Stimulated activated CD8-positive, alpha-beta memory T cell treated with anti-CD3 and anti-CD28 coated beads, Interleukin-15, amount 100 ng/mL, for 24 hours (primary cell): ENCODE data around the gene MRPS26.
"Not testable (repeated sequence)": the region's sequence is repeated elsewhere in the genome, so short reads cannot be mapped to it uniquely, and the experiment has no call there.

ENCODE experiments used
- DNase-seq: peaks from one replicate; pipeline ENCODE4 v3.0.0-alpha.2; 2020; ENCODE audit warnings: low read depth

MRPS26 gene

DNA sequence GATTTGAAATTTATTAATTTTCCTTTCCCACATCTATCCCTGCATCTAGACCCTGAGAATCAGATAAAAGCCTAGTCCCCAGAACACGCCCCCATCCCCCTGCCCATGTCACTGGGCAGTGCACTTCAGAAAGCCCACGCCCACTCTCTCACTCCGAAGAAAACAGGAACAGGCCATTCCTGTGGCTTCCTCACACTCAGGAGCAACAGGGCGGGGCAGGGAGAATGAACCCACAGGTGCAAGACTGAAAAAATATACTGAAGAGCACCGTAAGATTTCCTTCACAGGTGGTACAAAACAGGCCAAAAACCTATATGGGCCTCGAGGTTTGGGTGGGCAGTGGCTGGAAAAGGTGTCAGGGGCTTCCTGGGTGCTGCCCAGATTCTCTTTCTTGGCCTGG, 29.0 kb downstream of the MRPS26 start:
- DNase-seq: no peak

- DNase-seq: not testable (repeated sequence)
Measured at GRCh38 chr20:3075315-3075714, 29.5 kb downstream of the MRPS26 start.

- no peak for DNase-seq
Measured at GRCh38 chr20:3077618-3078134, 31.8 kb downstream of the MRPS26 start.

- DNase-seq: no peak
Measured at GRCh38 chr20:3080939-3081388, 35.1 kb downstream of the MRPS26 start.

DNA sequence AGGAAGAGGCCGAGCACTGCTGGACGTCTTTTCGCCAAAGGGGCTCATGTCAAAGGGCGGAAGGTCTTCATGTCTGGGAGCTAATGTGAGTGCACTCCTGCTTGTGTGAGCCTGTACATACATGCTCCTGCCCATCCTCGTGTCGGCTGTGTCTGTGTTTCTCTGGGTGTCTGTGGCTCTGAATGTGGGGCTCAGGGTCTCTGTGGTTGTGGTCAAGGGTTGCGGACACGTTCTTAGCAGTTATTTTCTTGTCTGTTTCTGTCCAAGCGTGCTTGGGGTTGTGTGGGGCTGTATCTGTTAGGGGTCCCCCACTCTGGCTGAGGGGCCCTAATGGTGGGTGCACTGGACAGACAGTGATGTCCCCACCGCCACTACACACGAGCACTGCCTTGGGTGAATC, 35.8 kb downstream of the MRPS26 start:
- DNase-seq: no peak

DNA sequence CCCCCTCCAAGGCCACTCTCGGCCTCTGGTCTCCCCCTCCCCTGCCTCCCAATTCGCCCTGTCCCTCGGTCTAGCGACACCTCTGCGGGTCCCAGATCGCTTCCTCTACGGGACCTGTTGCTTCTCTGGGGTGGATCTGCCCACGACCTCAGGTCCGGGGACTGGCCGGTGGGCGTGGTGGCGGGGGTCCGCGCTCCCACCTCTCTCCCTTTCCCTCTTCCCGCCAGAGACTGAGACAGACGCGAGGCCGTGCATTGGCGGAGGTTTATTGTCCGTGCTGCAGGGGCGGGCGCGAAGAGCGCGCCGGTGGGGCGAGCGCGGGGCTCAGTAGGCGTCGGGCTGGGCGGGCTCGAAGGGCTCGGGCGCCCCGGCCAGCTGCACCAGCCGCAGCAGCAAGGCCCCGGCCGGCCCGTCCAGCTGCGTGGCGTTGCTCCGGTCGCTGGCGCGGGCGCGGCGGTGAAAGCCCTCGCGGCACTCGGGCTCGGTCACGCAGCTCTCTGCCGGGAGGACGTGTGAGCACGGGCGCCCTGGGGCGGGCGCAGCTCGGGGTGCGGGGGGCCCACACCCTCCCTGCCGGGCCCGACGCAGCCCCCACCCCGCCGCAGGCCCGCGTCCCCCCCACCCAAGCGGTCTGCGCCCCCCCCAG, 36.6 kb downstream of the MRPS26 start:
- DNase-seq: no peak

DNA sequence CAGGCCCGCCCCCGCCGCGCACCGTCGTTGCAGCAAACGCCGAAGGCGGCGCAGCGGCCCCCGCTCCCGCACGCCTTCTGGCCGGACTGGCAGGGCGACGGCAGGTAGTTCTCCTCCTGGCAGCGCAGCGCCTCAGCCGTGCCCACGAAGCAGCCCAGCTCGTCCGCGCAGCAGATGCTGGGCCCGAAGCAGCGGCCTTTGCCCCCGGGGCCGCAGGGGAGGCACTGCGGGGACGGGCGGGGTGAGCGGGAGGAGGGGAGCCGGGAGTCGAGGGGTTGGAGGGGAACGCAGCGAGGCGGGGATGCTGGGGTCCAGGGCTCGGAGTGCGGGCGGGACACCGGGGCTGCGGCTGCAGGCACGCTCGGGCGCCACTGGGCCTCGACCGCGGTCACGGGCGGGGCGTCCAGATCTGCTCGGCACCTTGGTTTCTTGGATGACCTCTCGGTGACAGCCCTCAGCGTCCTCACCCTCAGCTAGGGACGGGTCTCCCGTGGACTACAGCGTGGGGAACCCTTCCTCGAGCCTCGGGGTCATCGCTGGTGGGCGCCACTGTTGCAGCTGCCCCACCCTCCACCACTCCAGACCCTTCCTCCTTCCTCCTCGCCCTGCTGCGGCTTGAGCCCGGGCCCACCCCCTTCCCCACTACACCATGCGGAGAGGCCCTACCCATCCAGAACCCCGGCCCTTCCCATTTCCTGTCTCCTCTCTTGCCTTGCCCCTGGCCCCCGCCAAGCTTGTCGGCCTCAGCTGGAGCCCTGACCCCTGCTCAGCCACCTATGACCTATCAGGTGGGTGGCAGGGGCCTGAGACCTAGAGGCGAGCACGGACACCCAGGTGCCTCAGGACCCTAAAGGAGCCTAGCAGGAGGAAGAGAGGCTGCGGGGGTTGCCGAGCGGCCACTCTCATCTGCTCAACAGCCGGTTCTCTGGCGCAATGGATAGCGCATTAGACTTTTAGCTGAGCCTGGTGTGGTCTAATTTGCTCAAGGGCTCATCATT, 37.4 kb downstream of the MRPS26 start:
- no peak for DNase-seq

GRCh38 chr20:3084283-3084985, 38.6 kb downstream of the MRPS26 start, which contains the start of gene AVP:
Gene AVP, minus strand, starts transcription at chr20:3084724. Its CDS starts 50 bp downstream, at chr20:3084674.
- no peak for DNase-seq

- no peak for DNase-seq
Measured at GRCh38 chr20:3084986-3085360, 39.1 kb downstream of the MRPS26 start.

DNA sequence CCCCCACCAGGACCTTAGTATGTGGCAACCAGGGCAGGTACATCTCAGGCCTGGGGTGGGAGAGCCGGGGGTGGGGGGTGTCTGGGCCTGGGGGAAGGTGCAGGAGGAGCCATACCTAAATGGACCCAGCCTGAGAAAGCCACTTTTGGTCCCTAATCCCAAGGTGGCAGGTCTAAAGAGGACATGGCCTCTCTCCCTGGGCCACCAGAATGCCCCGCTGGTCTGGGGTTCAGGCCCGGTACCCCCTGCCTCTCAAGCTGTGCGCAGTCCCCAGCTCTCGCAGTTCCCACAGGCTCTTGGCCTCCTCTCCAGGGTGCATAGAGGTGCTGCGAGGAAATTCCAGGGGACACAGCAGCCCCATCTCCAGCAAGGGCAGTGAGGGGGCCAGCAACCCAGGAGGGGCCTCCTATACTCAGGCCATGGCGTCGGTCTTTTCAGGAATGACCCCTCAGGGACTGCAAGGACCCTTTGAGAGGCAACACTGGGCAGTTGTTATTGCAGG, 39.8 kb downstream of the MRPS26 start:
- no peak for DNase-seq

DNA sequence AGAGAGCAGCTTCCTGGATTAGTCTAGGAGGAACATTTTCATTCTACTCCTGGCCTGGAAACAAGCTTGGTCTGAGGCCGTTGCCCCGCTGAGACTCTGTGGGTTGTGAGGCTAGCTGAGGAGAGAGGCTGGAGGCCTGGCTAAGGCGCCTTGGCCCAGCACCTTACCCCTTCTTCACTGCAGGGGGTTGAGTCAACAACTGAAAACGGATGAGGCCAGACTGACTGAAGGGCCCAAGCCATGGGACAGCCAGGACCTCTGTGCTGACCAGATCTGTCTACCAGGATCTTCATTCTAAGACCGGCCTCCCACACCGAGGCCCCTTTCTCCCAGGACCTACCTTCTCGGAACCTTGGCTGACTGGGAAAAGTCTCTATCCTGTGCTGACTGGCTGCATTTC, 42.2 kb downstream of the MRPS26 start:
- DNase-seq: no peak

GRCh38 chr20:3090565-3090964, 44.7 kb downstream of the MRPS26 start:
- no peak for DNase-seq

DNA sequence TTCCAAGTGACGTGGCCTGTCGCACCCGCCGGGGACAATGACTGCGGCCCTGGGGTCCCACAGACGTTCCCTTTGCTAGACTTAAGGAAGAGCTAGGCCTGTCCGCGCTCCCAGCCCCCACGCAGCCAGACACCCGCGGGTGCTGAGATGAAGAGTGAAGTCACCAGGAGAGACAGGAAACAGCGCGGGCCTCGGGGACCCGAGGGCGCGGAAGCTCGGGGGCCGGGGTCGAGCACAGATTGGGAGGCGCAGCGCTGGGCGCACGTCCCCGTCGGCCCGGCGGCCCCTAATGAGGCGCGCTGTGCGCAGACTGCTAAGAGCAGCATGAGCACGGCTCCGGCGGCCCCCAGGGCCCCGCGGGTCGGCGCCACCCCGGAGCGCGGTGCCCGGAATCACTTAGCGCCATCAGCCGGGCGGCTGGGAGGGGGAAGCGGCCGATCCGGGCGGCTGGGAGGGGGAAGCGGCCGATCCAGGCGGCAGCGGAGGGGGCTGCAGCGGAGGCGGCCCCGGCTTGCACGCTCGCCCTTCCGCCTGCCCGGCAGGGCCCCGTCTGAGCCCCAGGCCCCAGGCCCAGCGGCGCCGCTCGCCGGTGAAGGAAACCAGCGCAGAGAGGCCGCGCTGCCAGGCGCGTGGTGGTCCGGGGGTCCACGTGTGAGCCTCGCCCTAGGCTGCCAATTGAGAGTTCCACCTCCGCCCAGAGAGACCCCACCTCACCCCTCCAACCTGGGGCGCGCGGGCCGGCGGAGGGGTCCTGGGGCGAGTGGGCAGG, 46.9 kb downstream of the MRPS26 start:
- DNase-seq: no peak

DNA sequence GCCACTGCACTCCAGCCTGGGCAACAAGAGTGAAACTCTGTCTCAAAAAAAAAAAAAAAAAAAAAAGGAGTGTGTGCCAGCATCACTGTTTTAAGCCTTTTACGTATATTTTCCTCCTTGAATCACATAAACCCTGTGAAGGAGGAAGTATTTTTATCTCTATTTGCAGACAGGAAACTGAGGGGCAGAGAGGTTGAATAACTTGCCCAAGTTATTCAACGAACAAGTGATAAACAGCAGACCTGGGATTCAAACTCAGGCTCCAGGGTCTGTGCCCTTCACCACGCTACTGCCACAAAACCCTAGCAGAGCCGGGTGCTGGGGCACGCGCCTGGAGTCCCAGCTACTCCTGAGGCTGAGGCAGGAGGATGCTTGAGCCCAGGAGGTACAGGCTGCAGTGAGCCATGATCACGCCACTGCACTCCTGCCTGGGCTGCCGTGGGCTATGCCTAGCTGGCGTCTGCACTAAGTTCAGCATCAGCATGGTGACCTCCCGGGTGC, 48.1 kb downstream of the MRPS26 start:
- DNase-seq: no peak

DNA sequence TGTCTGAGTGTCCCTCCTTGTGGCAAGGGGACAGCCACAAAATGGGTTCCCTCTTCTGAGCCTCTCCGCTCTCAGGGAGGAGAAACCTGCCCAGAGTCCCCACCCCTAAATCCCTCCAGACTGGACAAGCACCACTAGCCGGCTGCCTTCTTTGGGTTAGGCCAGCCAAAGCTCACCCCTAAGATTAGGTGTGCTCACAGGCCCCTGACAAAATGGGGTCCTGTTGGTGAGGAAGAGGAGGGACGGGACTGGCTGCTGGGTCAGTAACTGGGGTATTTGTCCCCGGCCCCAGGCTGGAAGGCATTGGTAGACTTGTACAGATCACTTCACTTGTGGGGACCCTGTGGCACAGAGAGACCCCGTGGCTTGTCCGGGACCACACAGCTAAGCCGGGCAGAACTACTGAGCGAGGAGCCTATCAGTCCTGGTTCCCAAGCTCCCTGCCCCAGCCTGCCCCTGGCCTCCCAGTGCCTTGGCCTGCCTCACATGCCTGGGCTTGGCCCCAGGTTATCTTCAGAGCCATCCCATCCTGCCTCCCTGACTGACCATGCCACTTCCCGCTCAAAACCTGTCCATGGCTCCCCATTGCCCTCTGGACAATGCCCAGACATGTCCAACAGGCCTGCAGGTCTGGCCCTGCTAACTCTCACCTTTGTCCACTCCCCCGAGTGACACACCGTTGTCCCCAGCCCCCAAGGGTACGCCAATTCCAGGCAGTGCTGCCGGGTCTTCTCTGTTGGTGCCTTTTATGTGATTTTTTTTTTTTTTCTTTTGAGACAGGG, 49.2 kb downstream of the MRPS26 start:
- no peak for DNase-seq
